Panc1 (cell line): ENCODE results near the gene KIRREL3. TPM values are rescaled to one million over a fixed set of nuclear protein-coding genes. Genes with fewer than 3 reads are reported as not detected.

Experiments used
- ATAC-seq: fragments of 200-7000 bp; cut with Tn5 transposase; 2 replicates; pipeline ENCODE4 v1.9.1; 2020; ENCODE audit warnings: mild to moderate bottlenecking, moderate library complexity
- BruUV-seq: library from RNA; stranded (reverse); fragments of 400-500 nt; replicated peaks from 2 replicates; lab custom pipeline; 2021; lab: Mats Ljungman, UMichigan
- CTCF ChIA-PET: fragments of 300-600 bp; sonication (Branson Sonifier 250); formaldehyde crosslinking; loops from one replicate; lab custom pipeline; 2022; ENCODE audit warnings: antibody characterized with exemption; lab: Charles Lee
- POLR2A ChIA-PET: fragments of 300-600 bp; sonication (Branson Sonifier 250); formaldehyde crosslinking; loops from one replicate; lab custom pipeline; 2022; ENCODE audit warnings: antibody characterized with exemption; lab: Charles Lee
- DNase-seq: peaks from one replicate; pipeline ENCODE4 v3.0.0-alpha.2; 2010; ENCODE audit warnings: low read depth, low spot score
- H3K27ac ChIP-seq: 2 replicates; pipeline ENCODE4 v1.5.1; 2011; ENCODE audit warnings: mild to moderate bottlenecking, low read length, inconsistent platforms
- H3K27me3 ChIP-seq: fragments of 200-500 bp; sonication (Bioruptor generic); 2 replicates; pipeline ENCODE4 v1.6.0; 2014; ENCODE audit warnings: low read length, inconsistent platforms; ENCODE audit not compliant: control insufficient read depth, insufficient read depth
- H3K36me3 ChIP-seq: fragments of 200-500 bp; sonication (Bioruptor generic); 2 replicates; pipeline ENCODE4 v1.5.1; 2014; ENCODE audit warnings: inconsistent platforms, mild to moderate bottlenecking, low read length, moderate library complexity; ENCODE audit not compliant: control insufficient read depth, insufficient read depth
- H3K4me1 ChIP-seq: 2 replicates; pipeline ENCODE4 v1.5.1; 2011; ENCODE audit warnings: inconsistent platforms, mild to moderate bottlenecking, low read length, moderate library complexity; ENCODE audit not compliant: control insufficient read depth, insufficient read depth
- H3K4me3 ChIP-seq, 2 experiments: 2 replicates each; pipeline ENCODE4 v1.5.1; 2011 to 2012; ENCODE audit warnings: low read depth in 2 of 2, low read length in 2 of 2, mild to moderate bottlenecking in 2 of 2, inconsistent platforms in 1 of 2, moderate library complexity in 1 of 2
- H3K9me3 ChIP-seq: fragments of 200-500 bp; sonication (Bioruptor generic); 2 replicates; pipeline ENCODE4 v1.5.1; 2014; ENCODE audit warnings: low read depth, mild to moderate bottlenecking, inconsistent platforms, low read length, moderate library complexity; ENCODE audit not compliant: control insufficient read depth, insufficient read depth
- POLR2AphosphoS5 ChIP-seq: IDR thresholded peaks from 2 replicates; pipeline ENCODE4 v1.6.1; 2012; ENCODE audit warnings: mild to moderate bottlenecking, low read depth, low read length, moderate library complexity
- SIN3A ChIP-seq: IDR thresholded peaks from 2 replicates; pipeline ENCODE4 v1.6.1; 2012; ENCODE audit warnings: low read depth, mild to moderate bottlenecking, low read length, moderate library complexity, borderline replicate concordance; ENCODE audit not compliant: insufficient read depth
- TCF7L2 ChIP-seq: IDR thresholded peaks from 2 replicates; pipeline ENCODE4 v1.6.1; 2011; ENCODE audit warnings: mild to moderate bottlenecking, low read depth, low read length, inconsistent platforms
- in situ Hi-C: cut with HindIII; loops from 2 replicates; pipeline ENCODE4 v1.10.0; 2016; ENCODE audit warnings: low sequenced_read_pairs, low pct_unique_long_range_greater_than_20kb
- intact Hi-C: fragments of 100-400 bp; cut with micrococcal nuclease; formaldehyde crosslinking; loops from one replicate; pipeline ENCODE4 v1.10.0; 2022; ENCODE audit not compliant: unreplicated experiment
- total RNA-seq: library from RNA; stranded (reverse); gene quantifications from one replicate; pipeline ENCODE4 v1.2.1, GENCODE V29; 2021; ENCODE audit not compliant: unreplicated experiment
- TF ChIP-seq, protein P1 (sequence below), 2 experiments: IDR thresholded peaks; 2 replicates each; pipeline ENCODE4 v1.6.1; 2011 to 2012; ENCODE audit warnings: low read depth in 2 of 2, control low read depth in 1 of 2, low read length in 1 of 2, mild to moderate bottlenecking in 1 of 2, moderate library complexity in 1 of 2; ENCODE audit not compliant: insufficient read depth in 1 of 2
- TF ChIP-seq, protein P2 (sequence below): fragments of 450-650 bp; IDR thresholded peaks from 2 replicates; pipeline ENCODE4 v1.5.1; 2017; ENCODE audit warnings: mild to moderate bottlenecking

The KIRREL3 gene
- total RNA-seq, 1 experiment from 2014 or later = 0.36 TPM

DNA sequence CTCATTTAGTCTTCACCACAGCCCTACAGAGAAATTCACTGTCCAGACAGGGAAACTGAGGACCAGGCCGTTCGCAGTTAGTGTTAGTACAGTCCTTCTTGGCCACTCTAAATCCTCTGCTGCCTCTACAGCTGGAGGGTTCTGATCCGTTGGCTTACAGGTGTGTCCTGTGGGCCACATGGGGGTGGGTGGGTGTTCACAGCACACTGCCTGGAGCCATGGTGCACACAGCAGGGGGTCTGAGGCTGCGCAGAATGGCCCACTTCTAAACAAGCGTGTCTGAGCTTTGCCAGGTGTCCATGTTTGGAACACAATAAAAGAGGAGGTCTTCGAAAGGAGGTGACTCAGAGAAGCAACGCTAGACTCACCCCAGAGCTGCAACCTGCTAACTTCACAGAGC is 396.1 kb downstream of the KIRREL3 start:
- no TSS peak for BruUV-seq
- Histone ChIP-seq H3K9me3 (no peaks in the 10 kb centered on the region), H3K27me3 (peaks cover 14% of the 10 kb centered on the region), H3K4me3 (no peak overlapping the region), H3K36me3 (no peaks in the 10 kb centered on the region), H3K27ac (no peak overlapping the region), H3K4me1 (no peaks in the 10 kb centered on the region)
- DNase-seq (no peak), ATAC-seq (no peak)
- TF ChIP-seq TCF7L2 = no peak
- no peak for TF ChIP-seq SIN3A
- TF ChIP-seq POLR2AphosphoS5 = no peak
- TF ChIP-seq, protein P1, sequence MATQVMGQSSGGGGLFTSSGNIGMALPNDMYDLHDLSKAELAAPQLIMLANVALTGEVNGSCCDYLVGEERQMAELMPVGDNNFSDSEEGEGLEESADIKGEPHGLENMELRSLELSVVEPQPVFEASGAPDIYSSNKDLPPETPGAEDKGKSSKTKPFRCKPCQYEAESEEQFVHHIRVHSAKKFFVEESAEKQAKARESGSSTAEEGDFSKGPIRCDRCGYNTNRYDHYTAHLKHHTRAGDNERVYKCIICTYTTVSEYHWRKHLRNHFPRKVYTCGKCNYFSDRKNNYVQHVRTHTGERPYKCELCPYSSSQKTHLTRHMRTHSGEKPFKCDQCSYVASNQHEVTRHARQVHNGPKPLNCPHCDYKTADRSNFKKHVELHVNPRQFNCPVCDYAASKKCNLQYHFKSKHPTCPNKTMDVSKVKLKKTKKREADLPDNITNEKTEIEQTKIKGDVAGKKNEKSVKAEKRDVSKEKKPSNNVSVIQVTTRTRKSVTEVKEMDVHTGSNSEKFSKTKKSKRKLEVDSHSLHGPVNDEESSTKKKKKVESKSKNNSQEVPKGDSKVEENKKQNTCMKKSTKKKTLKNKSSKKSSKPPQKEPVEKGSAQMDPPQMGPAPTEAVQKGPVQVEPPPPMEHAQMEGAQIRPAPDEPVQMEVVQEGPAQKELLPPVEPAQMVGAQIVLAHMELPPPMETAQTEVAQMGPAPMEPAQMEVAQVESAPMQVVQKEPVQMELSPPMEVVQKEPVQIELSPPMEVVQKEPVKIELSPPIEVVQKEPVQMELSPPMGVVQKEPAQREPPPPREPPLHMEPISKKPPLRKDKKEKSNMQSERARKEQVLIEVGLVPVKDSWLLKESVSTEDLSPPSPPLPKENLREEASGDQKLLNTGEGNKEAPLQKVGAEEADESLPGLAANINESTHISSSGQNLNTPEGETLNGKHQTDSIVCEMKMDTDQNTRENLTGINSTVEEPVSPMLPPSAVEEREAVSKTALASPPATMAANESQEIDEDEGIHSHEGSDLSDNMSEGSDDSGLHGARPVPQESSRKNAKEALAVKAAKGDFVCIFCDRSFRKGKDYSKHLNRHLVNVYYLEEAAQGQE (IDR thresholded peaks at IDR 0.05; ENCODE audit: insufficient read depth in 1 of 2, low read depth in 2 of 2, low read length in 1 of 2) = no peak
- TF ChIP-seq, protein P2, sequence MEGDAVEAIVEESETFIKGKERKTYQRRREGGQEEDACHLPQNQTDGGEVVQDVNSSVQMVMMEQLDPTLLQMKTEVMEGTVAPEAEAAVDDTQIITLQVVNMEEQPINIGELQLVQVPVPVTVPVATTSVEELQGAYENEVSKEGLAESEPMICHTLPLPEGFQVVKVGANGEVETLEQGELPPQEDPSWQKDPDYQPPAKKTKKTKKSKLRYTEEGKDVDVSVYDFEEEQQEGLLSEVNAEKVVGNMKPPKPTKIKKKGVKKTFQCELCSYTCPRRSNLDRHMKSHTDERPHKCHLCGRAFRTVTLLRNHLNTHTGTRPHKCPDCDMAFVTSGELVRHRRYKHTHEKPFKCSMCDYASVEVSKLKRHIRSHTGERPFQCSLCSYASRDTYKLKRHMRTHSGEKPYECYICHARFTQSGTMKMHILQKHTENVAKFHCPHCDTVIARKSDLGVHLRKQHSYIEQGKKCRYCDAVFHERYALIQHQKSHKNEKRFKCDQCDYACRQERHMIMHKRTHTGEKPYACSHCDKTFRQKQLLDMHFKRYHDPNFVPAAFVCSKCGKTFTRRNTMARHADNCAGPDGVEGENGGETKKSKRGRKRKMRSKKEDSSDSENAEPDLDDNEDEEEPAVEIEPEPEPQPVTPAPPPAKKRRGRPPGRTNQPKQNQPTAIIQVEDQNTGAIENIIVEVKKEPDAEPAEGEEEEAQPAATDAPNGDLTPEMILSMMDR = no peak
- in situ Hi-C loops = no loop called here
- intact Hi-C loops = no loop called here
- ChIA-PET CTCF (no interaction called here), POLR2A (no interaction called here)

DNA sequence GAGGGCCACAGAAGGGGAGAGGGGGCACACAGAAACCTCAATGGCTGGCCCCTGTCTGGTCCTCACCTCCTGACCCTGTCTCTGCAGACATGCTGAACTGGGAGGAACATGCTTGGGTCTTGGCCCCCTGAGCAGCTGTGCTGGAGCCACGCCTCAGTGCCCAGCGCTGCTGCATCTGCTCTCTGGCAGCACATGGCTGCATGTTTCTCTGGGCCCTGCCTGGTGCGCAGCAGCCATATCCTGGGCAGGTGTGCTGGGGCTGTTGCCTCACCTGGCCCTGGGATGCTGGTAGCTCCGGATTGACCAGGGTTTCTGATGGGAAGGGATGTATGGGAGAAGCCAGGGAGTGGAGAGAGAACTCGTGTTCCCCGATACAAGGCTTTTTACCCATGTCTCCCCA is 397.1 kb downstream of the KIRREL3 start:
- ATAC-seq = no peak
- in situ Hi-C loops = no loop called here

More for the DNA sequence above, 397.1 kb downstream of the KIRREL3 start:
- no peak for DNase-seq
- Histone ChIP-seq H3K27ac (no peak overlapping the region), H3K9me3 (no peaks in the 10 kb centered on the region), H3K4me1 (no peaks in the 10 kb centered on the region), H3K4me3 (no peak overlapping the region), H3K27me3 (peaks cover 20% of the 10 kb centered on the region), H3K36me3 (no peaks in the 10 kb centered on the region)
- BruUV-seq = no TSS peak
- ChIA-PET POLR2A (no interaction called here), CTCF (no interaction called here)
- TF ChIP-seq TCF7L2 (no peak), POLR2AphosphoS5 (no peak), SIN3A (no peak)
- TF ChIP-seq, protein P1 (IDR thresholded peaks at IDR 0.05; ENCODE audit: insufficient read depth in 1 of 2, low read depth in 2 of 2, low read length in 1 of 2) = no peak
- TF ChIP-seq, protein P2 = no peak
- intact Hi-C loops = no loop called here
